Testis (tissue), 3 donors: Measurements from ENCODE around the gene EEF2K. TPM values are rescaled to one million over a fixed set of nuclear protein-coding genes. Genes with fewer than 3 reads are reported as not detected.
"Not testable (repeated sequence)": the region's sequence is repeated elsewhere in the genome, so short reads cannot be mapped to it uniquely, and the experiment has no call there.

Source experiments
- DNase-seq: peaks from one replicate; pipeline ENCODE4 v3.0.0-alpha.2; 2019
- H3K27ac ChIP-seq, 2 donors: fragments of 200-600 bp; sonication (generic); one replicate each; pipeline ENCODE4 v1.5.1; 2019
- H3K27me3 ChIP-seq: fragments of 200-600 bp; sonication (generic); one replicate; pipeline ENCODE4 v1.5.1; 2019
- H3K36me3 ChIP-seq: fragments of 200-600 bp; sonication (generic); one replicate; pipeline ENCODE4 v1.5.1; 2017; ENCODE audit warnings: low read depth; ENCODE audit errors: missing control alignments
- H3K4me1 ChIP-seq: fragments of 200-600 bp; sonication (generic); one replicate; pipeline ENCODE4 v1.5.1; 2019
- H3K4me3 ChIP-seq, 2 donors: fragments of 200-600 bp; sonication (generic); one replicate each; pipeline ENCODE4 v1.5.1; 2017 to 2019
- H3K9me3 ChIP-seq: fragments of 200-600 bp; sonication (generic); one replicate; pipeline ENCODE4 v1.5.1; 2017
- CTCF ChIP-seq, 3 experiments: fragments of 450-650 bp in 2 of 3; fragments of 200-600 bp in 1 of 3; sonication (generic) in 1 of 3; IDR thresholded peaks; one replicate each; pipeline ENCODE4 v1.5.1; 2016 to 2019; ENCODE audit warnings: antibody characterized with exemption in 3 of 3, mild to moderate bottlenecking in 2 of 3, moderate library complexity in 1 of 3
- POLR2A ChIP-seq: fragments of 450-650 bp; IDR thresholded peaks from one replicate; pipeline ENCODE4 v1.6.1; 2017; ENCODE audit warnings: antibody characterized with exemption, mild to moderate bottlenecking, moderate library complexity
- WGBS, 2 donors: methylation state at CpG; one replicate each; pipeline ENCODE4 v1.1.5; 2018; 5-methylcytosine and 5-hydroxymethylcytosine counted together
- intact Hi-C: fragments of 100-400 bp; cut with DNase I; formaldehyde crosslinking; loops from one replicate; pipeline ENCODE4 v1.15.1; 2023; ENCODE audit warnings: low total_unique reads
- polyA plus RNA-seq: library from polyadenylated mRNA; stranded (reverse); fragments of 350-450 nt; fragmentation: Illumina TruSeq; extraction: RNeasy Lipid Tissue Mini Kit (QIAGEN cat#74804); gene quantifications from one replicate; pipeline ENCODE4 v1.2.3, GENCODE V29; 2014; ENCODE audit warnings: low read depth, low replicate concordance; ENCODE audit not compliant: insufficient read depth
- total RNA-seq, 2 donors: library from RNA; depleted of rRNA; stranded (reverse); fragments of >200 nt; gene quantifications; one replicate each; pipeline ENCODE4 v1.2.3, GENCODE V29; 2016

The EEF2K gene
- total and polyA plus RNA-seq, 3 donors from 2014 or later, result 6.6 to 11.1 (median 10.2) TPM

DNA sequence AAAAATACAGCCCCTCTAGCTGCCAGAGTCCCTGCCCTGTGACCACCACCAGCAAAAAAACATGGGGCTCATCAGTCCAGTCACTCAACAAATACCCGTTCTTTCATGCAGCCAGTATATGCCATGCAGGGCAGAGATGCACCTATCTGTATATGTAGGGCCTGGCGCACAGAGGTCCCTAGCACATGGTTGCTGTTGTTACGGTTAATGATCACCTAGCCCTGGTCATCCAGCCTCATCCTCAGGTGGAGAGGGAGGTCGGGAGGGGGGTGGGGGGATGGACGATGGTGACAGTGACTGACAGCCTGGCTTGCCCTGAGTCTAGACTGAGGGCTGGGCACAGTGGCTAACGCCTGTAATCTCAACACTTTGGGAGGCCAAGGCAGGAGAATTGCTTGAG, 42.3 kb upstream of the EEF2K start:
- intact Hi-C loops, result no loop called here
- TF ChIP-seq POLR2A, result no peak
- no peak for TF ChIP-seq CTCF (IDR thresholded peaks at IDR 0.05)
- H3K9me3 ChIP-seq, result no peaks in the 10 kb centered on the region
- DNase-seq, result no peak
- H3K4me3 ChIP-seq, result no peak overlapping the region
- 90% methylated on average over 3 to 6 of the region's 6 CpGs for WGBS, 2 donors
- no peaks in the 10 kb centered on the region for H3K27me3 ChIP-seq
- no peaks in the 10 kb centered on the region for H3K36me3 ChIP-seq
- H3K4me1 ChIP-seq, result no peaks in the 10 kb centered on the region
- H3K27ac ChIP-seq, result no peak overlapping the region

DNA sequence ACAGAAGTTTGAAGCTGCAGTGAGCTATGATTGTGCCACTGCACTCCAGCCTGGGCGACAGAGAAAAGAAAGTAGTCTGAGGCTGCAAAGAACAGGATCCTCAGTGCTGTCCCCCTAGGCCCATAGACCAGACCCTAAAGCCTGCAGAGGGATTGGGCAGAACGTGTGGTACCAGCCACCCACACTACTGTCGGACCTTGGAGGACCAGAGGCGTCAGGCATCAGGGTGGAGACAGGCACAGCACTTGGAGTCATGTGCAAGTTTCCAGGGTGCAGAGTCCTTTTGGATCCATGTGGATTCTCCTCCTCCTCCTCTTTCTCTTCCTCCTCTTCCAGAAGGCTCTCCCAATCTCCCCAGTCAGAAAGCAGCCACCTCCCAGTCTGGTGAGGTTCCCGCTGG, 41.6 kb upstream of the EEF2K start:
- TF ChIP-seq CTCF (IDR thresholded peaks at IDR 0.05), result no peak
- TF ChIP-seq POLR2A, result no peak
- DNase-seq, result no peak
- Histone ChIP-seq H3K27me3 (no peaks in the 10 kb centered on the region), H3K9me3 (no peaks in the 10 kb centered on the region), H3K27ac (no peak overlapping the region), H3K4me3 (no peak overlapping the region), H3K4me1 (no peaks in the 10 kb centered on the region), H3K36me3 (no peaks in the 10 kb centered on the region)
- WGBS, 2 donors, result 80 to 90% methylated on average over 5 of the region's 5 CpGs
- intact Hi-C loops, result no loop called here

DNA sequence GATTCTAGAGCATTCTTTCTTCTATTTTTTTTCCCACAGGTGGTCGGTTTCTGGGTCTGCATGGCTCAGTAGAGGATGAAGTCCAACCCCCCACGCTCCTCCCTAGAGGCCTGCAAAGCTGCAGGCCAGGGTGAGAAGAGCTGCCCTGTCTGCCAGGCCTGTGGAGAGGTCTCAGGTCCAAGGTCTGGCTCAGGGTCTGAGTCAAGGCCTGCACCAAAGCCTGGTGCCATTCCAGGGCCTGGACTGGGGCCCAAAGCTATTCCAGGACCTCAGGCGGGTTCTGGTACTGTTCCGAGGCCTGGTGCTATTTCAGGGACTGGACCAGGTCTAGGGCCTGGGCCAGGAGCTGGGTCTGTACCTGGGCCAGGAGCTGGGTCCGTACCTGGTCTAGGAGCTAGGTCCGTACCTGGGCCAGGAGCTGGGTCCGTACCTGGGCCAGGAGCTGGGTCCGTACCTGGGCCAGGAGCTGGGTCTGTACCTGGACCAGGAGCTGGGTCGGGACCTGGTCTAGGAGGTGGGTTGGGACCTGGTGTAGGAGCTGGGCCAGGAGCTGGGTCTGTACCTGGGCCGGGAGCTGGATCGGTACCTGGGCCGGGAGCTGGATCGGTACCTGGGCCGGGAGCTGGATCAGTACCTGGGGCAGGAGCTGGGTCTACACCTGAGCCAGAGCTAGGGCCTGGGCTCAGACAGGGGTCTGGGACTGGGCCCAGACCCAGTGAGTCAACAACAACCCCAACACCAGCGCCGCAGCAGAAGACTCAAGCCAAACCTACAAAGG, 40.4 kb upstream of the EEF2K start:
- no peaks in the 10 kb centered on the region for H3K36me3 ChIP-seq
- H3K4me3 ChIP-seq, result no peak overlapping the region
- no peaks in the 10 kb centered on the region for H3K4me1 ChIP-seq
- H3K27ac ChIP-seq, result no peak overlapping the region
- WGBS, 2 donors, result 86 to 94% methylated on average over 6 to 16 of the region's 16 CpGs
- intact Hi-C loops, result no loop called here
- no peaks in the 10 kb centered on the region for H3K9me3 ChIP-seq
- H3K27me3 ChIP-seq, result no peaks in the 10 kb centered on the region
- DNase-seq, result no peak
- TF ChIP-seq CTCF (IDR thresholded peaks at IDR 0.05) (no peak), POLR2A (no peak)

GRCh38 chr16:22171953-22172352, 34.1 kb upstream of the EEF2K start:
- no peaks in the 10 kb centered on the region for H3K27me3 ChIP-seq
- no peak for TF ChIP-seq CTCF (IDR thresholded peaks at IDR 0.05)
- no peak for TF ChIP-seq POLR2A
- H3K9me3 ChIP-seq, result no peaks in the 10 kb centered on the region
- no peak overlapping the region for H3K4me3 ChIP-seq
- 86 to 92% methylated on average over 6 of the region's 6 CpGs for WGBS, 2 donors
- intact Hi-C loops, result no loop called here
- no peak overlapping the region for H3K27ac ChIP-seq
- no peaks in the 10 kb centered on the region for H3K36me3 ChIP-seq
- no peaks in the 10 kb centered on the region for H3K4me1 ChIP-seq
- DNase-seq, result no peak

- H3K4me3 ChIP-seq, intact Hi-C loops, DNase-seq, H3K4me1 ChIP-seq, H3K36me3 ChIP-seq, H3K27ac ChIP-seq, H3K9me3 ChIP-seq, H3K27me3 ChIP-seq: not testable (repeated sequence)
- WGBS, 2 donors, result 87 to 93% methylated on average over 1 of the region's 1 CpG
These were observed 33.4 kb upstream of the EEF2K start for GRCh38 chr16:22172642-22173041.
